Stimulated activated CD8-positive, alpha-beta memory T cell treated with anti-CD3 and anti-CD28 coated beads, Interleukin-15, amount 100 ng/mL, for 1 hour (primary cell): ENCODE results near the gene HSD17B14.
"Not testable (repeated sequence)": the region's sequence is repeated elsewhere in the genome, so short reads cannot be mapped to it uniquely, and the experiment has no call there.

Experiments used
- DNase-seq: peaks from one replicate; pipeline ENCODE4 v3.0.0-alpha.2; 2020; ENCODE audit warnings: low read depth

The HSD17B14 gene

GRCh38 chr19:48867123-48867745 lies 30.9 kb upstream of the HSD17B14 start:
- DNase-seq = no peak

DNA sequence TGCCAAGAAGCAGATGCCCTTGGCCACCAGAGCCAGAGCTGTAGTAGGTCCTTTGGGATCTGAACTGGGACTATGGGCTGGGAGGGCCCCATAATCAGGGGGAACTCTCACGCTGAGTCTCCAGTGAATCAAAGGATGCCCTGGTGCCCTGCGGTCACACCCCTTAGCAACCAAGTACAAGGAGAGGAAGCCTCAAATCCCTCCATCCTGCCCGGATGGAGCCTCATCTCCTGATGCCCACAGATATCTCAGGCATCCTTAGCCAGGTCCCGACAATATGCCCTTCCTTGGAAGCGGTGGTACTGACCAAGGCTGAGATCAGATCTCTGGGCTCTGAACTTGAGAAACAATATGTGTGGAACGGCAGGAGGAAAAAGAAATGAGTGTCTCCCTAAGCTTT lies 30.4 kb upstream of the HSD17B14 start:
- no peak for DNase-seq

GRCh38 chr19:48862827-48863226 lies 26.5 kb upstream of the HSD17B14 start:
- no peak for DNase-seq

GRCh38 chr19:48861313-48861712 lies 25.0 kb upstream of the HSD17B14 start:
- no peak for DNase-seq

- DNase-seq = no peak
These were observed 23.7 kb upstream of the HSD17B14 start for GRCh38 chr19:48859711-48860572.

DNA sequence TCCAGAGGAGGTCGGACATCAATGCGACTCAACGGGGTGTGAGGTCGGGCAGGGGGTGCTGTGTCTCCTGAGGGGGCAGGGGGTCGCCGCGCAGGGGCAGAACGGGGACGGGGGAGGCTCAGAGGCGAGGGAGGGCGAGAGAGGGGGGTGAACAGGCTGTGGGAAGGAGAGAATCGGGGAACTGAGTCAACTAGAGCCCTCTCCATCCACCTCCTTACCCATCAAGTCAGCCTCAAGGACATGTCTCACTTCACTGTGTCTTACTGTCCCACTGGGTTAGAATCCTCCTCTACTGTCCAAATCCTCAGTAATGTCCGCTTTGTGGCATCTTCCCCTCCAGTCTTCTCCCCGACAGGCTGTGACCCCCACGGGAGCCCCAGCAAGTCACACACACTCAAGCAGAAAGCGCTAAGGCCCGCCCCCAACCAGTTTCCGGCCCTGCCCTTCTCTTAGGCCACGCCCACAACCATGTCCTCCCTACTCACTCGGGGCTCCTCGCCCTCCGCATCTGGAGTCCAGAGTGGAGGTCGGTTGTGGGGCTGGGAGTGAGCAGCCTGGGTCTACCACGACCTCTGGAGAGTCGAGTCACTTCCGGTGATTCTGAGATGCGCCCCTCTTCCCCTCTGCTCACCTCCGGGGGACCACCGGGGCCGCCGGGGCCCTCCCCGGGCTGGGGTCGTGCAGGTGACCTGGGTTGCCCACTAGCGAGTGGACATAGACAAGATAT lies 22.9 kb upstream of the HSD17B14 start:
- DNase-seq = peak; percentile 70

- DNase-seq = no peak
These were observed 20.6 kb upstream of the HSD17B14 start for GRCh38 chr19:48856921-48857320.

DNA sequence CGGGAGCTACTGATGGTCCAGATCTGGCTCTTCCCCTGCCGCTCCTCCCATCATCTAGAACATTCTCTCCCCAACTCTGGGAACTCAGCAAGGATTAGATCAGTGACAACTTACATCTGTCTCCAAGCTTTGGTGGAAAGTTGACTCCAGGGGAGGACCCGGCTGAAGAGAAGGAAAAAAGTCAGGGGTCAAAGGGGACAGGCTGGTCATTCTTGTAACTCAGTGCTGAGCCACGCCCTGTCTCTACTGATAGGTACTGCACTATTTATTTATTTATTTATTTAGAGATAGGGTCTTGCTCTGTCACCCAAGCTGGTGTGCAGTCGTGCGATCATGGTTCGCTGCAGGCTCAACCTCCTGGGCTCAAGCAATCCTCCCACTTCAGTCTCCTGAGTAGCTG lies 17.8 kb upstream of the HSD17B14 start:
- no peak for DNase-seq

GRCh38 chr19:48853483-48853882 lies 17.2 kb upstream of the HSD17B14 start:
- DNase-seq = no peak

DNA sequence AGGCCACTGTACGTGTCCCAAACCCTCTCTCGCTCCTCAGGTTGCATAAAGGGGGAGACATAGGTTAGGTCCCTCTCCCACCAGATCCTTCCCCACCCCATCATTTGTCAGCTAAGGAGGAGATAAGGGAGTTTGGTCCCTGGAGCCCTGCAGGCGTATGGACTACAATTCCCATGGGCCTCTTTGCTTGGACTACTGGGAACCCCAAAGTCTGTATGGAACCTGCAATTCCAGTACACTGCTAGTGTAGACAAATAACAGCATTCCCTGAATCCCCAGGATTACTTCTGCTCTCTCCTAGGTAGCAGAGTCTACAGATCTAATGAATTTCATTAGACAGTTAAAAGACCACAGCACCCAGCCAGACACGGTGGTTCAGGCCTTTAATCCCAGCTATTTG lies 16.0 kb upstream of the HSD17B14 start:
- no peak for DNase-seq

DNA sequence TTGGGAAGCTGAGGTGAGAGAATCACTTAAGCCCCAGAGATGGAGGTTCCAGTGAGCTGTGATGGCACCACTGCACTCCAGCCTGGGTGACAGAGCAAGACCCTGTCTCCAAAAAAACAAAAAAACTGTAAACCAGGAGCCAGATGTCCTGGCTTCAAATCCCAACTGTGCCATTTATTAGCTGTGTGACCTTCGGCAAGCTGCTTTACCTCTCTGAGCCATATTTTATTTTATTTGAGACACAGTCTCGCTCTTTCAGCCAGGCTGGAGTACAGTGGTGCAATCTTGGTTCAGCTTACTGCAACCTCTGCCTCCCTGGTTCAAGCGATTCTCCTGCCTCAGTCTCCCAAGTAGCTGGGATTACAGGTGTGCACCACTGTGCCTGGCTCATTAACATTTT lies 10.4 kb upstream of the HSD17B14 start:
- DNase-seq = not testable (repeated sequence)

- no peak for DNase-seq
These were observed 9.1 kb upstream of the HSD17B14 start for GRCh38 chr19:48845384-48845783.

DNA sequence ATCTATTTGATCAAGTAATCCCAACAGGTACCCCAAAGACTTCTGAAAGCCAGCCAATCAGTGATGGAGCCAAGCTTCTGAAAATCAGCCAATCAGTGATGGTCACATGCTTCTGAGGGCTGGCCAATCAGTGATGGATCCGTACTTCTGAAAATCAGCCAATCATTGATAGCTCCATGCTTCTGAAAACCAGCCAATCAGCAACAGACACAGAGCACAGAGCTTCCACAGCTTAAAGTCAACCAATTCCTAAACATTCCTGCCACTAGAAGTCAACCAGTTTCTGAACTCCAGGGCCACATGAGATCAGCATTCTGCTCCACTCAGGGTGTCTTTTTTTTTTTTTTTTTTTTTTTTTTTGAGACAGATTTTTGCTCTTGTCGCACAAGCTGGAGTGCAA lies 8.2 kb upstream of the HSD17B14 start:
- DNase-seq = no peak

DNA sequence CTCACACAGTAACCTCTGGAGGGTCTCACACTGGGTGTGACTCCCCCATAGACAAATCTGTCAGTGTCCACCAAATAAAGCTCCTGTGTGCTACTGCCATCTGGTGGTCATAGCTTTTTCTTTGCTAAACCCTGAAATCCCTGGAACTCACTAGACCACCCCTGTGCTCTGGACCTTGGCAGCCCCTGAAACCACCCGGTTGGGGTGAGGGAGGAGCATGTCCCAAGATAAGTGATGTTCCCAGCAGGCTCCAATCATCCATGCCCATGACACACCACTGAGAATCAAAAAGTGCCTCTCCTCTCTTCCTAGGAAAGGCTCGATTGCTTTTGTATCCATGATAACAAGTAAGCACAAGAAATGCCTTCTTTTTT lies 6.5 kb upstream of the HSD17B14 start:
- DNase-seq = peak; percentile 24

GRCh38 chr19:48841571-48841970 lies 5.3 kb upstream of the HSD17B14 start:
- DNase-seq = no peak

- DNase-seq = no peak
These were observed 4.8 kb upstream of the HSD17B14 start for GRCh38 chr19:48841047-48841446.

DNA sequence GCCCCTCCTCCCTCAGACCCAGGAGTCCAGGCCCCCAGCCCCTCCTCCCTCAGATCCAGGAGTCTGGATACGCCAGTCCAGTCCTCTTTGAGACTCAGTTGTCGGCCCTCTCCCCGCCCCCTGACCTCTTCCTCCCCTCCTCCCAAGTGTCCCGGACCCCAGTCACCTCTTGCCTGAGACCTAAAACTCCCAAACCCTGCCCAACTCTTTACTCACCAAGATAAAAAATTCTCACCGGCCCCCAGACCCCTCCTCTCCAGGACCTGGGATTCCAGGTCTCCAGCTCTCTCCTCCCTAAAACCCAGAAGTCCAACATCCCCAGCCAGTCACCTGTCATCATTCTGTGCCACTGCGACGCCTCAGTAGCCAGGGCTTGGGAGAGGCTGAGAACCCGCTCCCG lies 1.4 kb upstream of the HSD17B14 start:
- no peak for DNase-seq

DNA sequence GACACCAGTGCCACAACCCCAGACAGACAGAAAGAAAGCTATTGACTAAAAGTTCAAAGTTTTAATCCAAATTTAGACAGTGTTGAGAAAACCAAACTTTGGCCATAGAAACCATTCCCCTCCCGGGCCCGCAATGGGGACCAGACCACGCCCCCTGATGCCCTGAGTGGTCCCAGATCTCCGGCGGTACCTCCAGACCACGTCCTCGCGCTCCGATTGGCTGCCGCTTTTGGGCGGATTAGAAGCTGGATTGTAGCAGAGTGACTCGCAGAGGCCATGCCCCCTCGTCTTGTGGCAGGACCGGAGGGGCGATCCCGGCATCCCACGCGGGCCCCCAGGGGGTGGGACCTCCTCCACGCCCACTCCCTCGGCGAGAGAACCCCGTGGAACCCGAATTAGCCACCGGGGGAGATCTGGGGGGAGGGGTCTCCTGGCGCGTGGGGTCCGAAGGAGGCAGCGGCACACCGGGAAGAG lies 797 bp upstream of the HSD17B14 start:
- peak; percentile 58 for DNase-seq

GRCh38 chr19:48835734-48836088 lies 580 bp downstream of the HSD17B14 start:
- DNase-seq = peak; percentile 94

GRCh38 chr19:48833977-48834376 lies 2.3 kb downstream of the HSD17B14 start:
- no peak for DNase-seq

DNA sequence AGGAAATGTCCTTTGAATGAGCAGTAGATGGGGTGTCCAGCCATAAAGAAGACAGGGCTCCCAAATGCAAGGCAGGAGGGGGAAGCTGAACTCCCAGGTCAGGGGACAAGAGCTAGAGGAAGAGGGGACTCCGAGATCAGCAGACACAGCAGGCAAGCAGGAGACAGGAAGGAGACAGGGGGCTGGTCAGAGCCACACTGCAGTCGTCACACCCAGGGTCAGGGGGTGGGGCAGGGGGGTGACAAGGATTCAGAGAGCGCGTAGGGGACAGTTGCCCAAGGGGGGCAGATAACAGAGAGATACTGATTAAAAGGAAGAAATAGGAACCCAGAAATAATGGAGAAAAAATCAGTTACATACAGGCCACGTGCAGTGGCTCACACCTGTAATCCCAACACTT lies 3.2 kb downstream of the HSD17B14 start:
- DNase-seq = no peak

DNA sequence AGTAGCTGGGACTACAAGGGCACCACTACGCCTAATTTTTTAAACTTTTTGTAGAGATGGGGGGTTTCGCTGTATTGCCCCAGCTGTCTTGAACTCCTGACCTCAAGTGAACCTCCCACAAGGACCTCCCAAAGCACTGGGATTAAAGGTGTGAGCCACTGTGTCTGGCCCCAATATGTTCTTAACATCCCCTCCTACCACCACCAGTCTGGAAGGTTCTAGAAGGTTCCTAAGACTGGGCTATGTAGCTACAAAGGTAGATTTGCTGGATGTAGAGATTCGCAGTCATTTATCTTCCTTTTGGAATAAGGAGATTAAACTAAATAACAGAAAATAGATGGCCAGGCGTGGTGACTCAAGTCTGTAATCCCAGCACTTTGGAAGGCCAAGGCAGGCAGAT lies 5.3 kb downstream of the HSD17B14 start:
- DNase-seq = no peak

DNA sequence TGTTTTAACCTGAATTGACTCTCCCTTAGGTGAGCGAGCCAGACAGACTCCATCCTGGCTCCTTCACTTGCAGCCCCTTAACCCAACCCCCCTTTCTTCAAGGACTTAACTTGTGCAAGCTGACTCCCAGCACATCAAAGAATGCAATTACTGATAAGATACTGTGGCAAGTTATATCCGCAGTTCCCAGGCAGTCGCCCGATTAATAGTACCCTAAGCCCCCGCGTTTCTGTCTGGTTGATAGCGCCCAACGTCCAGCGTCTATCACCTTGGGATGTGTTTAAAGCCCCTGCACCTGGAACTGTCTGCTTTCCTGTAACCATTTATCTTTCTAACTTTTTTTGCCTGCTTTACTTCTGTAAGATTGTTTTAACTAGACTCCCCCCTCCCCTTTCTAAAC lies 6.2 kb downstream of the HSD17B14 start:
- no peak for DNase-seq
